ENCODE data around the gene PUS1. TPM values are rescaled to one million over a fixed set of nuclear protein-coding genes. Genes with fewer than 3 reads are reported as not detected.

Gene PUS1
- total and polyA plus RNA-seq, 2 experiments from 2014 or later = 10.2 to 10.7 TPM

DNA sequence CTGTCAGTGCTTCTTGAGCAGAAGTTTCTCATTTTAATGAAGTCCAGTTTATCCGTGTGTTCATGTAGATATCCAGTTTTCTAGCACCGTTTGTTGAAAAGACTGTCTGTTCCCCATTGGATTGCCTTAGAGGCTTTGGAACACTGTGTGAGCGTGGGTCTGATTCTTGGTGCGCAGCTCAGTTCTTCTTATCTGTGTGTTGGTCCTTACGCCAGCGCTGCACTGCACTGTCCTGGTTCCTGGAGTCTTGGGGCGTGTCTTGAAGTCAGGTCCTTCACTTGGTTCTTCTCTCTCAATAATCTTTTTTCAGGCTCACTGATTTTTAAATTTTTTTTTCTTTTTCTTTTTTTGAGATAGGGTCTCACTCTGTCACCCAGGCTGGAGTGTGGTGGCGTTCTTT is 46.2 kb downstream of the PUS1 start:
- no peak for DNase-seq (ENCODE audit: low spot score)
- H3K27ac ChIP-seq = no peak overlapping the region
- TF ChIP-seq, protein P1, sequence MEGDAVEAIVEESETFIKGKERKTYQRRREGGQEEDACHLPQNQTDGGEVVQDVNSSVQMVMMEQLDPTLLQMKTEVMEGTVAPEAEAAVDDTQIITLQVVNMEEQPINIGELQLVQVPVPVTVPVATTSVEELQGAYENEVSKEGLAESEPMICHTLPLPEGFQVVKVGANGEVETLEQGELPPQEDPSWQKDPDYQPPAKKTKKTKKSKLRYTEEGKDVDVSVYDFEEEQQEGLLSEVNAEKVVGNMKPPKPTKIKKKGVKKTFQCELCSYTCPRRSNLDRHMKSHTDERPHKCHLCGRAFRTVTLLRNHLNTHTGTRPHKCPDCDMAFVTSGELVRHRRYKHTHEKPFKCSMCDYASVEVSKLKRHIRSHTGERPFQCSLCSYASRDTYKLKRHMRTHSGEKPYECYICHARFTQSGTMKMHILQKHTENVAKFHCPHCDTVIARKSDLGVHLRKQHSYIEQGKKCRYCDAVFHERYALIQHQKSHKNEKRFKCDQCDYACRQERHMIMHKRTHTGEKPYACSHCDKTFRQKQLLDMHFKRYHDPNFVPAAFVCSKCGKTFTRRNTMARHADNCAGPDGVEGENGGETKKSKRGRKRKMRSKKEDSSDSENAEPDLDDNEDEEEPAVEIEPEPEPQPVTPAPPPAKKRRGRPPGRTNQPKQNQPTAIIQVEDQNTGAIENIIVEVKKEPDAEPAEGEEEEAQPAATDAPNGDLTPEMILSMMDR (IDR thresholded peaks at IDR 0.05; ENCODE audit: poor library complexity) = no peak
- TF ChIP-seq EZH2 (IDR thresholded peaks at IDR 0.05; ENCODE audit: borderline replicate concordance) (no peak), EZH2phosphoT487 (IDR thresholded peaks at IDR 0.05; ENCODE audit: low read depth, severe bottlenecking, unreplicated experiment) (no peak)
- no peaks in the 10 kb centered on the region for H3K27me3 ChIP-seq
- peaks cover 14% of the 10 kb centered on the region for H4K20me1 ChIP-seq (ENCODE audit: insufficient read depth, poor library complexity, severe bottlenecking)
- no peak overlapping the region for H3K4me2 ChIP-seq
- no peaks in the 10 kb centered on the region for H3K4me1 ChIP-seq (ENCODE audit: insufficient read depth)
- WGBS (ENCODE audit: low lambda C conversion rate, missing lambda C conversion rate) = 98% methylated on average over 8 of the region's 8 CpGs
- H3K9me2 ChIP-seq (replicated peaks; ENCODE audit: insufficient read depth) = no peaks in the 10 kb centered on the region
- H2AFZ ChIP-seq = no peak overlapping the region
- peaks cover 74% of the 10 kb centered on the region for H3K79me2 ChIP-seq
- H3K4me3 ChIP-seq = no peak overlapping the region
- H3K36me3 ChIP-seq (replicated peaks; ENCODE audit: insufficient read depth, low read depth) = no peaks in the 10 kb centered on the region
- no peaks in the 10 kb centered on the region for H3K9me3 ChIP-seq (ENCODE audit: low read depth)

DNA sequence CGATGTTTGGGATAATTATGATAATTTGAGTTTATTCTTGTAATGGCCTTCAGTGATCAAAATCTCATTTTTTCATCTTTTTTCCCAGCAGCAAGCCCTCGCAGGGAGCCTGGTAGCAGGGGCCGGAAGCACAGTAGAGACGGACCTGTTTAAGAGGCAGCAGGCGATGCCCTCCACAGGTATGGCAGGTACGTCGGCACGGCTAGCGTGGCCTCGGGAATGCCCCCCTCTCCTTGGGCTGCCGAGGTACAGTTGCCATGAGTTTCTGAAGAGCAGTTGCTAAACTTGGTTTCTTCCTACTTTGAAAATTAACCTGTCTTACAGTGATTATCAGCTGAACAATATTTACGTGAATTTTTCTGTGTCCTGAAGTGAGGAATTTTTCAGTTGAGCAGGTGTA is 50.5 kb downstream of the PUS1 start:
- Histone ChIP-seq H3K79me2 (peaks cover 34% of the 10 kb centered on the region), H3K27me3 (no peaks in the 10 kb centered on the region), H3K9me2 (replicated peaks; ENCODE audit: insufficient read depth) (no peaks in the 10 kb centered on the region), H3K36me3 (replicated peaks; ENCODE audit: insufficient read depth, low read depth) (no peaks in the 10 kb centered on the region), H3K4me1 (ENCODE audit: insufficient read depth) (no peaks in the 10 kb centered on the region), H3K27ac (no peak overlapping the region), H4K20me1 (ENCODE audit: insufficient read depth, poor library complexity, severe bottlenecking) (peaks cover 7% of the 10 kb centered on the region), H2AFZ (no peak overlapping the region), H3K9me3 (ENCODE audit: low read depth) (no peaks in the 10 kb centered on the region), H3K4me2 (no peak overlapping the region), H3K4me3 (no peak overlapping the region)
- 96% methylated on average over 12 of the region's 12 CpGs for WGBS (ENCODE audit: low lambda C conversion rate, missing lambda C conversion rate)
- no peak for DNase-seq (ENCODE audit: low spot score)
- TF ChIP-seq EZH2 (IDR thresholded peaks at IDR 0.05; ENCODE audit: borderline replicate concordance) (no peak), EZH2phosphoT487 (IDR thresholded peaks at IDR 0.05; ENCODE audit: low read depth, severe bottlenecking, unreplicated experiment) (no peak)
- TF ChIP-seq, protein P1 (IDR thresholded peaks at IDR 0.05; ENCODE audit: poor library complexity) = no peak

DNA sequence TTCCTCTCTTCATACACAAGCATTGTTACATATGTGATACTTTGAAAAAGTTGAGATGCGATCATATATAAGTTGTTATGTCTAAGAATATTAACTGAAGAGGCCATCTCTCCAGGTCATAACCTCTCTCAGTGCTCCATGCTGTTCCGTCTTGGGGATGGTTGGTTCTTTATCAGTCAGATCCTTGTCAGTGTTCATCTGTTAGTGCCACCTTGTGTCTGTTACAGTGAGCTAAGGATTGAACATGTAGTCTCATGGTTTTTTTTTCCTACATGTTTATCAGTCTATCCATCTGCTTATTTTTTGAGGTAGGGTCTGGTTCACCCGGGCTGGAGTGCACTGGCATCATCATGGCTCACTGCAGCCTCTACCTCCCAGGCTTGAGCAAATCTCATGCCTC is 51.2 kb downstream of the PUS1 start:
- Histone ChIP-seq H3K4me3 (no peak overlapping the region), H3K79me2 (peaks cover 29% of the 10 kb centered on the region), H2AFZ (no peak overlapping the region), H3K9me3 (ENCODE audit: low read depth) (no peaks in the 10 kb centered on the region), H3K4me2 (no peak overlapping the region), H4K20me1 (ENCODE audit: insufficient read depth, poor library complexity, severe bottlenecking) (peaks cover 7% of the 10 kb centered on the region), H3K27ac (no peak overlapping the region), H3K4me1 (ENCODE audit: insufficient read depth) (no peaks in the 10 kb centered on the region), H3K36me3 (replicated peaks; ENCODE audit: insufficient read depth, low read depth) (no peaks in the 10 kb centered on the region), H3K27me3 (no peaks in the 10 kb centered on the region), H3K9me2 (replicated peaks; ENCODE audit: insufficient read depth) (no peaks in the 10 kb centered on the region)
- TF ChIP-seq EZH2 (IDR thresholded peaks at IDR 0.05; ENCODE audit: borderline replicate concordance) = no peak
- 85% methylated on average over 3 of the region's 3 CpGs for WGBS (ENCODE audit: low lambda C conversion rate, missing lambda C conversion rate)
- DNase-seq (ENCODE audit: low spot score) = no peak

DNA sequence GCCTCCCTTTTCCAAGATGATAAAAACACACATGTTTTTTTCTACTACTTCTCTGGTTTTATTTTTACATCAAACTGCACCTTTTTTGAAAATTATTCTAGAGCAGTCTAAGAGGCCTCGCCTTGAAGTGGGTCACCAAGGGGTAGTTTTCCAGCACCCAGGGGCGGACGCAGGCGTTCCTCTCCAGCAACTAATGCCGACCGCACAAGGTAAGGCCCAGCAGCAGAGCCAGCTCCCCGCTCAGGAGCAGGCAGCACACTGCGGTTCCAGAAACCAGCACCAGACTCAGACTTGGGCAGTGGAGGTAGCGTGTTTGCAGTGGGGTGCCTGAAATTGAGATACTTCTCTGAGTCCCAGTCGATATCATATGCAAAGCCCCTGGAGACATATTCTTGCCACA is 52.3 kb downstream of the PUS1 start:
- no peak overlapping the region for H3K4me2 ChIP-seq
- DNase-seq (ENCODE audit: low spot score) = no peak
- H3K79me2 ChIP-seq = peaks cover 19% of the 10 kb centered on the region
- no peak overlapping the region for H3K27ac ChIP-seq
- H3K4me3 ChIP-seq = no peak overlapping the region
- no peaks in the 10 kb centered on the region for H3K36me3 ChIP-seq (replicated peaks; ENCODE audit: insufficient read depth, low read depth)
- WGBS (ENCODE audit: low lambda C conversion rate, missing lambda C conversion rate) = 98% methylated on average over 10 of the region's 10 CpGs
- no peaks in the 10 kb centered on the region for H3K27me3 ChIP-seq
- H4K20me1 ChIP-seq (ENCODE audit: insufficient read depth, poor library complexity, severe bottlenecking) = peaks cover 7% of the 10 kb centered on the region
- no peak overlapping the region for H2AFZ ChIP-seq
- H3K9me3 ChIP-seq (ENCODE audit: low read depth) = no peaks in the 10 kb centered on the region
- no peaks in the 10 kb centered on the region for H3K4me1 ChIP-seq (ENCODE audit: insufficient read depth)
- TF ChIP-seq, protein P1 (IDR thresholded peaks at IDR 0.05; ENCODE audit: poor library complexity) = no peak
- TF ChIP-seq EZH2 (IDR thresholded peaks at IDR 0.05; ENCODE audit: borderline replicate concordance) (no peak), EZH2phosphoT487 (IDR thresholded peaks at IDR 0.05; ENCODE audit: low read depth, severe bottlenecking, unreplicated experiment) (no peak)
- H3K9me2 ChIP-seq (replicated peaks; ENCODE audit: insufficient read depth) = no peaks in the 10 kb centered on the region

Data from hepatocyte (in vitro differentiated cells).